Fibroblast of lung (primary cell): ENCODE data around the gene TBATA. TPM values are rescaled to one million over a fixed set of nuclear protein-coding genes. Genes with fewer than 3 reads are reported as not detected.

Experiments
- DNase-seq, 2 donors: peaks; one replicate each; pipeline versions ENCODE4 v3.0.0 to v3.0.0-alpha.2; 2010; ENCODE audit warnings: low read depth in 2 of 2
- H2AFZ ChIP-seq: 2 replicates; pipeline ENCODE4 v1.5.1; 2012; ENCODE audit warnings: low read length, control low read depth, inconsistent platforms
- H3K27ac ChIP-seq: 2 replicates; pipeline ENCODE4 v1.5.1; 2011; ENCODE audit warnings: low read length, control low read depth; ENCODE audit not compliant: insufficient read depth
- H3K27me3 ChIP-seq: 2 replicates; pipeline ENCODE4 v1.5.1; 2011; ENCODE audit warnings: mild to moderate bottlenecking, low read length; ENCODE audit not compliant: control insufficient read depth, insufficient read depth
- H3K36me3 ChIP-seq: 2 replicates; pipeline ENCODE4 v1.5.1; 2011; ENCODE audit warnings: low read length; ENCODE audit not compliant: control insufficient read depth, insufficient read depth
- H3K4me1 ChIP-seq: 2 replicates; pipeline ENCODE4 v1.5.1; 2011; ENCODE audit warnings: low read length; ENCODE audit not compliant: control insufficient read depth, insufficient read depth; ENCODE audit errors: extremely low read depth
- H3K4me2 ChIP-seq: 2 replicates; pipeline ENCODE4 v1.5.1; 2011; ENCODE audit warnings: low read length, control low read depth; ENCODE audit not compliant: insufficient read depth; ENCODE audit errors: extremely low read depth
- H3K4me3 ChIP-seq, 4 experiments: fragments of 200-600 bp in 1 of 4; sonication (generic) in 1 of 4; replicated peaks in 1 of 4; 2 replicates each; pipeline ENCODE4 v1.5.1; 2011 to 2016; ENCODE audit warnings: low read length in 4 of 4, low read depth in 3 of 4, mild to moderate bottlenecking in 3 of 4, control low read depth in 2 of 4, inconsistent platforms in 1 of 4, mixed read lengths in 1 of 4; ENCODE audit not compliant: insufficient read depth in 1 of 4; ENCODE audit errors: control extremely low read depth in 1 of 4
- H3K79me2 ChIP-seq: 2 replicates; pipeline ENCODE4 v1.5.1; 2012; ENCODE audit warnings: mild to moderate bottlenecking, low read length, inconsistent platforms; ENCODE audit not compliant: control insufficient read depth, insufficient read depth
- H3K9ac ChIP-seq: 2 replicates; pipeline ENCODE4 v1.5.1; 2011; ENCODE audit warnings: mild to moderate bottlenecking, low read length, control low read depth; ENCODE audit not compliant: insufficient read depth
- H3K9me3 ChIP-seq: 2 replicates; pipeline ENCODE4 v1.5.1; 2012; ENCODE audit warnings: low read depth, low read length; ENCODE audit not compliant: control insufficient read depth, insufficient read depth
- H4K20me1 ChIP-seq: 2 replicates; pipeline ENCODE4 v1.5.1; 2011; ENCODE audit warnings: low read length; ENCODE audit not compliant: control insufficient read depth, insufficient read depth; ENCODE audit errors: extremely low read depth
- CTCF ChIP-seq, 2 donors: IDR thresholded peaks in 1 of 2; conservative IDR thresholded peaks in 1 of 2; 1 replicate in 1 of 2; 2 replicates in 1 of 2; pipeline ENCODE4 v1.5.1; 2011 to 2012; ENCODE audit warnings: low read length in 2 of 2, control low read depth in 1 of 2, inconsistent platforms in 1 of 2, low read depth in 1 of 2, mild to moderate bottlenecking in 1 of 2
- EZH2 ChIP-seq: IDR thresholded peaks from 2 replicates; pipeline ENCODE4 v1.5.1; 2012; ENCODE audit warnings: low read length, control low read depth, mild to moderate bottlenecking; ENCODE audit errors: missing control alignments
- polyA plus RNA-seq, 2 donors: library from polyadenylated mRNA; depleted of rRNA in 1 of 2; stranded (reverse) in 1 of 2; unstranded in 1 of 2; fragments of >200 nt; gene quantifications; 2 replicates each; pipeline ENCODE4 v1.2.1, GENCODE V29; 2011 to 2012; ENCODE audit warnings: missing spikeins in 1 of 2
- total RNA-seq: library from RNA; depleted of rRNA; stranded (reverse); fragments of >200 nt; gene quantifications from 2 replicates; pipeline ENCODE4 v1.2.1, GENCODE V29; 2014

TBATA gene
- total and polyA plus RNA-seq, 2 donors (not counting 1 experiment from before 2014, with no cell fraction given), result not detected

DNA sequence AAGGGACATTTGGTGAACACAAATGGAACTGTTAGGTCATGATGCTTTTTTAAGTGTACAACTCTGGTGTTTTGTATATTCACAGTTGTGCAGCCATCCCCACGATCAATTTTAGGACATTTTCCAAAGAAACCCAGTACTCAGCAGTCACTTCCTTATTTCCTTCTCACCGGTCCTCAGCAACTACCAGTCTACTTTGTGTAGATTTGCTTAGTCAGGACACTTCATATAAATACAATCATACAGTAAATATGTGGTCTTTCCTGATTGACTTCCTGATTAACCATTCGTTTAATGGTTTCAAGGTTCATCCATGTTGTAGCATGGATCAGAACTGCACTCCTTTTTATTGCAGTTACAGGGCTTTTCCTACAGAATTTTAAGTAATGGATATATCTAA is 45.0 kb upstream of the TBATA start:
- Histone ChIP-seq H3K36me3 (no peaks in the 10 kb centered on the region), H3K27ac (no peak overlapping the region), H3K27me3 (no peaks in the 10 kb centered on the region), H3K4me1 (peaks cover 16% of the 10 kb centered on the region), H3K9me3 (no peaks in the 10 kb centered on the region), H2AFZ (no peak overlapping the region), H4K20me1 (no peaks in the 10 kb centered on the region), H3K9ac (no peak overlapping the region), H3K79me2 (peaks cover 2% of the 10 kb centered on the region), H3K4me2 (no peak overlapping the region), H3K4me3 (no peak overlapping the region)
- peak in 1 of 2 donors; percentile 46 for DNase-seq
- TF ChIP-seq EZH2, result no peak
- TF ChIP-seq CTCF (conservative IDR thresholded peaks at IDR 0.05 in 1 of 2, IDR thresholded peaks at IDR 0.05 in 1 of 2; ENCODE audit: low read depth in 1 of 2, low read length in 2 of 2), result no peak

DNA sequence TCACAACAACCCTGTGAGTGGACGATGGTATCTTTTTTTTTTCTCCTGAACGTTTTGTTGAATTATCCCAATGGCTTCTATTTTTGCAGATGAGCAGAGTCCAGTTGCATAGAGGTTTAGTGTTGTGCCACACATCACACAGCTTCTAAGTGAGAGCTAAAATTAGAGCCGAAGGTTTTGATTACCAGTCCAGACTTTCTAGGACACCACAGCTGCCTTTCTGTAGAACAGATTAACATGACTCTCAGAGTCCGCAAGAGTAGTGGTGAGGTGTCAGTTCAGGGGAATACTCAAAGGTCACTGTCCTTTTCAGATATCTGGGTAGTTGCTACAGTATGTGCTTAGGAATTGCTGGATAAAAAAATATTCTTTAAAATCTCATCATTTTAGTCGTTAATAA is 44.4 kb upstream of the TBATA start:
- peaks cover 1% of the 10 kb centered on the region for H3K79me2 ChIP-seq
- no peak overlapping the region for H2AFZ ChIP-seq
- peaks cover 15% of the 10 kb centered on the region for H3K4me1 ChIP-seq
- H3K4me3 ChIP-seq, result no peak overlapping the region
- no peaks in the 10 kb centered on the region for H4K20me1 ChIP-seq
- H3K4me2 ChIP-seq, result no peak overlapping the region
- no peaks in the 10 kb centered on the region for H3K9me3 ChIP-seq
- H3K27me3 ChIP-seq, result no peaks in the 10 kb centered on the region
- H3K9ac ChIP-seq, result no peak overlapping the region
- TF ChIP-seq CTCF (conservative IDR thresholded peaks at IDR 0.05 in 1 of 2, IDR thresholded peaks at IDR 0.05 in 1 of 2; ENCODE audit: low read depth in 1 of 2, low read length in 2 of 2) (no peak), EZH2 (no peak)
- H3K27ac ChIP-seq, result no peak overlapping the region
- H3K36me3 ChIP-seq, result no peaks in the 10 kb centered on the region
- no peak for DNase-seq

DNA sequence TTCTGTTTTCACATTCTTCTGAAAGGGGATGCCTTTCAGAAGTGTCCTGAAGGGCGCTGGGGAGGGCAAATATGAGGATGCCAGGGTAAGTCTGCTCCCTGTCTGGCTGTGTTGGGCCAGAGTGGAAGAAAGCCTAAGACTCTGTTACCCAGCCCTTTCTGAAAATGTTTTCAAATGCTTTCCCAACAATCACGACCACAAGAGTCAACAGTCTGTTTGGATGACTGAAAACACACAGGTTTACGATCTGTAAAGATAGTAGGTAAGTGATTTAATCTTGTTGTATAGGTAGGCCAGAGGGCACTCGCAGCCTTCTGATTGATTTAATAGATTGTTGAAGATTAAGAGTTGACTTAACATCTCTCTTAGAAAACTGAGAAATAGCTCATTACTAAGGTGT is 43.7 kb upstream of the TBATA start:
- Histone ChIP-seq H3K27me3 (no peaks in the 10 kb centered on the region), H3K4me2 (no peak overlapping the region), H3K27ac (no peak overlapping the region), H3K79me2 (no peaks in the 10 kb centered on the region), H4K20me1 (no peaks in the 10 kb centered on the region), H2AFZ (no peak overlapping the region), H3K36me3 (no peaks in the 10 kb centered on the region), H3K9me3 (no peaks in the 10 kb centered on the region), H3K4me3 (no peak overlapping the region), H3K9ac (no peak overlapping the region), H3K4me1 (peaks cover 11% of the 10 kb centered on the region)
- no peak for DNase-seq
- TF ChIP-seq EZH2, result no peak
- TF ChIP-seq CTCF (conservative IDR thresholded peaks at IDR 0.05 in 1 of 2, IDR thresholded peaks at IDR 0.05 in 1 of 2; ENCODE audit: low read depth in 1 of 2, low read length in 2 of 2), result no peak
